ENCODE measurements around the gene PYGO1.
"Not testable (repeated sequence)": the region's sequence is repeated elsewhere in the genome, so short reads cannot be mapped to it uniquely, and the experiment has no call there.

The PYGO1 gene

DNA sequence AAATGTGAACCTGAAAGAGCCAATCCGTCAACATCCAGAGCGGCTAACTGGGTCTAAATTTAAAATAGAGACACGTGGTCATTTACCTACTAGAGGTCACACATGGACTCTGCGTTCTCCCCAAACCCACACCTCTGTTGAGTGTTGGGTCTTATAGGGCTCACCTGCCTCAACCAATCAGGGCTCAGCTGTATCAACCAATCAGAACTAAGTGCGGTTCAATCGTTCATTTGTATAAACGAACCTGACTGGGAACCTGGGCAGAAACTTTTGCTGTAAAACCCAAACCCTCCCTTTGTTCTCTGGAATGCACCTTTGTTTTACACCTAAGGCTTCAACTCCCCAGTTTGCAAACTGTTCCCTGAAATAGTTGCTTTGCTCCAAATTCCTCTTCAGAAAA lies 89.0 kb downstream of the PYGO1 start:
- Histone ChIP-seq H3K9me3 (ENCODE audit: severe bottlenecking) (no peaks in the 10 kb centered on the region), H3K27me3 (ENCODE audit: insufficient read depth, low read depth, severe bottlenecking) (no peaks in the 10 kb centered on the region), H3K36me3 (no peaks in the 10 kb centered on the region), H3K4me3 (ENCODE audit: low read depth, low read length) (no peak overlapping the region), H3K27ac (no peak overlapping the region)
- DNase-seq: no peak
- TF ChIP-seq, protein P1, sequence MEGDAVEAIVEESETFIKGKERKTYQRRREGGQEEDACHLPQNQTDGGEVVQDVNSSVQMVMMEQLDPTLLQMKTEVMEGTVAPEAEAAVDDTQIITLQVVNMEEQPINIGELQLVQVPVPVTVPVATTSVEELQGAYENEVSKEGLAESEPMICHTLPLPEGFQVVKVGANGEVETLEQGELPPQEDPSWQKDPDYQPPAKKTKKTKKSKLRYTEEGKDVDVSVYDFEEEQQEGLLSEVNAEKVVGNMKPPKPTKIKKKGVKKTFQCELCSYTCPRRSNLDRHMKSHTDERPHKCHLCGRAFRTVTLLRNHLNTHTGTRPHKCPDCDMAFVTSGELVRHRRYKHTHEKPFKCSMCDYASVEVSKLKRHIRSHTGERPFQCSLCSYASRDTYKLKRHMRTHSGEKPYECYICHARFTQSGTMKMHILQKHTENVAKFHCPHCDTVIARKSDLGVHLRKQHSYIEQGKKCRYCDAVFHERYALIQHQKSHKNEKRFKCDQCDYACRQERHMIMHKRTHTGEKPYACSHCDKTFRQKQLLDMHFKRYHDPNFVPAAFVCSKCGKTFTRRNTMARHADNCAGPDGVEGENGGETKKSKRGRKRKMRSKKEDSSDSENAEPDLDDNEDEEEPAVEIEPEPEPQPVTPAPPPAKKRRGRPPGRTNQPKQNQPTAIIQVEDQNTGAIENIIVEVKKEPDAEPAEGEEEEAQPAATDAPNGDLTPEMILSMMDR (IDR thresholded peaks at IDR 0.05; ENCODE audit: low read depth, low read length): no peak

DNA sequence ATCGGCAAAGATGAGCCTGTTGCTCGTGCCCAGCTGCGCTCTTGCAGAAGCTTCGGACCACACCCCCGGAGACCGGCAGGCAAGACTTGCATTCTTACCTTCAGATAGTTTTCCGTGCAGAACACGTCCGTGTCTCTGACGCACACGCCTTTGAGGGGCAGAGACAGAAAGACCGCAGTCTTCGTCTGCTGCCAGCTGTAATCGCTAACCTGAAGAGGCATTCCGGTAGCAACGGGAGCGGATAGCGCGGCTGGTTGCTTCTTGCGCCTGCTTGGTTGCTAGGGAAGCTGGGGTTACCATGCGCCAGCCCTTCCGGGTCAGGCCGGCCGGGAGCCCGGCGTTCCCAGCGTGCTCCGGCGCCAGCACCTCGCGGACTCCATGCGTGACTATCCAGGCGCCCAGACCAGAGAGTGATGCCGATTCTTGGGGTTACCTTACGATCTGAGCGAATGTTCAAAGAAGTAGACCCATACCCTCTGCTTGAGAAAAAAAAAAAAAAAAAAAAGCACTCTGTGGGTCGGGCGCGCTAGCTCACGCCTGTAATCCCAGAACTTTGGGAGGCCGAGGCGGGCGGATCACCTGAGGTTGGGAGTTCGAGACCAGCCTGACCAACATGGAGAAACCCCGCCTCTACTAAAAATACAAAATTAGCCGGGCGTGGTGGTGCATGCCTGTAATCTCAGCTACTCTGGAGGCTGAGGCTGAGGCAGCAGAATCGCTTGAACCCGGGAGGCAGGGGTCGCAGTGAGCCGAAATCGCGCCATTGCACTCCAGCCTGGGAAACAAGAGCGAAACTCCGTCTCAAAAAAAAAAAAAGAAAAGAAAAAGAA lies 89.8 kb downstream of the PYGO1 start:
- H3K36me3 ChIP-seq; H3K9me3 ChIP-seq (ENCODE audit: severe bottlenecking); H3K27me3 ChIP-seq (ENCODE audit: insufficient read depth, low read depth, severe bottlenecking): not testable (repeated sequence)
- H3K27ac ChIP-seq: peak overlapping the region; percentile 40
- H3K4me3 ChIP-seq (ENCODE audit: low read depth, low read length): peak overlapping the region; percentile 70
- DNase-seq: peak; percentile 92

DNA sequence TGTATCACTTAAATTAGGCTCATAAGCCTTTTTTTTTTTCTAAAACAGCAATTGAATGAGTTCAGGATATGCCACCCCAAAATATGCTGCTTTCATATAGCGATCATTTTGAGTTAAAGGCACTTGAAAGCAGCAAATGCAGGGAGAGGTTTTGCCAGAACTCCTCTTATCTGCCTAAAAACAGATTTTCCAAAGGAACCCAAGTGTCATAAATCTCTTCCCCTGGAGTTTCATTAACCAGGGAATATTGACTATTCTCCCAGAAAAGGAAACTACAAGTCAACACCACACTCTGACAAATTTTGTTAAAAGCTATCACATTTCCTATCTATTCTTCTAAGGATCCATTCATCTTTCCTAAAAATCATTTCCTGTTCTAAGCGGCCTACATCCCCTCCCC lies 91.4 kb downstream of the PYGO1 start:
- DNase-seq: no peak
- Histone ChIP-seq H3K36me3 (no peaks in the 10 kb centered on the region), H3K27ac (no peak overlapping the region), H3K27me3 (ENCODE audit: insufficient read depth, low read depth, severe bottlenecking) (no peaks in the 10 kb centered on the region), H3K4me3 (ENCODE audit: low read depth, low read length) (no peak overlapping the region), H3K9me3 (ENCODE audit: severe bottlenecking) (no peaks in the 10 kb centered on the region)
- TF ChIP-seq, protein P1 (IDR thresholded peaks at IDR 0.05; ENCODE audit: low read depth, low read length): no peak

DNA sequence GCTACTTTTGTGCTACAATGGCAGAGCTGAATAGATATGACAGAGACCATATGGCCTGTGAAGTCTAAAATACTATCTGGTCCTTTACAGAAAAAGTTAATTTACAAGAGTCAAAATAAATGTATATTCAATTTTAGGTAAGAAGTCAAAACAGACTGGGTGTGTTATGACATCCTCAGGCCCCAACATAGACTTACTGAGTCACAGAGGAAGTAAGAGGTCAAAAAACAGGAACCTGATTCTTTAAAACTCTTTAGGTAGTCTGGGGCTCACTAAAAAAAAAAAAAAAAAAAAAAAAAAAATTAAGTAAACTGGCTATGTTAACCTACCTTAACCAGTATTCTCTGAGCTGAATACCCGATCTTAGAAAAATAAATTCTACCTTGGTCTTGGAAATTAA lies 93.2 kb downstream of the PYGO1 start:
- H3K9me3 ChIP-seq (ENCODE audit: severe bottlenecking): no peaks in the 10 kb centered on the region
- no peak for DNase-seq
- H3K27ac ChIP-seq: no peak overlapping the region
- no peaks in the 10 kb centered on the region for H3K27me3 ChIP-seq (ENCODE audit: insufficient read depth, low read depth, severe bottlenecking)
- H3K36me3 ChIP-seq: no peaks in the 10 kb centered on the region
- TF ChIP-seq, protein P1 (IDR thresholded peaks at IDR 0.05; ENCODE audit: low read depth, low read length): no peak
- no peak overlapping the region for H3K4me3 ChIP-seq (ENCODE audit: low read depth, low read length)

DNA sequence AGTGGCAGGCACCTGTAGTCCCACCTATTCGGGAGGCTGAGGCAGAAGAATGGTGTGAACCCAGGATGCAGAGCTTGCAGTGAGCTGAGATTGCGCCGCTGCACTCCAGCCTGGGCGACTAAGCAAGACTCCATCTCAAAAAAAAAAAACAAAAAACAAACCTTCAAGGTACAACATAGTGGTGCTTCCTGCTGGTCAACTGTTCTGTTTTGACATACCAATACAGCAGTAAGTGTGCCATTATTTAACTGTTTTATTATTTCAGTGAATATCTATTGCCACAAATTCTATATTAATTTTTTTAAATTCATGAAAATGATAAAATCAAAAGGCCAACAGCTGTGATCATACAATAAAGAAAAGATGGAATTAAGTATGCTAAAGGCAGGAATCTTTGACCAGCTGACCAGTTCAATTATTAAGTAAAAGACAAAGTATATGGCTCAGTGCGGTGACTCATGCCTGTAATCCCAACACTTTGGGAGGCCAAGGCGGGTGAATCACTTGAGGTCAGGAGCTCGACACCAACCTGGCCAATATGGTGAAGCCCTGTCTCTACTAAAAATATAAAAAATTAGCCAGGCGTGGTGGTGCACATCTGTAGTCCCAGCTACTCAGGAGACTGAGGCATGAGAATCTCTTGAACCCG lies 99.1 kb downstream of the PYGO1 start:
- H3K4me3 ChIP-seq (ENCODE audit: low read depth, low read length); H3K36me3 ChIP-seq; H3K9me3 ChIP-seq (ENCODE audit: severe bottlenecking); DNase-seq; H3K27ac ChIP-seq; H3K27me3 ChIP-seq (ENCODE audit: insufficient read depth, low read depth, severe bottlenecking): not testable (repeated sequence)
